ENCODE data around the gene ATF1.
"Not testable (repeated sequence)": the region's sequence is repeated elsewhere in the genome, so short reads cannot be mapped to it uniquely, and the experiment has no call there.

The ATF1 gene

DNA sequence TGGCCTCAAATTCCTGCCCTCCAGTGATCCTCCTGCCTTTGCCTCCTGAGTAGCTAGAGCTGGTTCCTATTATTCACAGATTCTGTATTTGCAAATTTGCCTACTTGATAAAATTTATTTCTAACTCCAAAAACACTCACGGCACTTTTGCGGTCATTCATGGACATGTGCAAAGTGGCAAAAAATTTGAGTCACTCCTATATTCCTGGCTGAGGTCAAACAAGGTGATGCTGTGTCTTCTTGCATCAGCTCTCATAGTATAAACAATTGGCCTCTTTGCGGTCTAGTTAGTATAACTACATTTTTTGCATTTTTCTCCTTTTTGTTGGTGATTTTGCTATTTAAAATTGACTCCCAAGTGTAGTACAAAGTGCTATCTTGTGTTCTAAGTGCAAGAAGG, 24.7 kb downstream of the ATF1 start:
- no peaks in the 10 kb centered on the region for H3K27me3 ChIP-seq (replicated peaks)
- no peaks in the 10 kb centered on the region for H3K36me3 ChIP-seq (replicated peaks)
- no peak overlapping the region for H3K27ac ChIP-seq
- TF ChIP-seq, protein P1, sequence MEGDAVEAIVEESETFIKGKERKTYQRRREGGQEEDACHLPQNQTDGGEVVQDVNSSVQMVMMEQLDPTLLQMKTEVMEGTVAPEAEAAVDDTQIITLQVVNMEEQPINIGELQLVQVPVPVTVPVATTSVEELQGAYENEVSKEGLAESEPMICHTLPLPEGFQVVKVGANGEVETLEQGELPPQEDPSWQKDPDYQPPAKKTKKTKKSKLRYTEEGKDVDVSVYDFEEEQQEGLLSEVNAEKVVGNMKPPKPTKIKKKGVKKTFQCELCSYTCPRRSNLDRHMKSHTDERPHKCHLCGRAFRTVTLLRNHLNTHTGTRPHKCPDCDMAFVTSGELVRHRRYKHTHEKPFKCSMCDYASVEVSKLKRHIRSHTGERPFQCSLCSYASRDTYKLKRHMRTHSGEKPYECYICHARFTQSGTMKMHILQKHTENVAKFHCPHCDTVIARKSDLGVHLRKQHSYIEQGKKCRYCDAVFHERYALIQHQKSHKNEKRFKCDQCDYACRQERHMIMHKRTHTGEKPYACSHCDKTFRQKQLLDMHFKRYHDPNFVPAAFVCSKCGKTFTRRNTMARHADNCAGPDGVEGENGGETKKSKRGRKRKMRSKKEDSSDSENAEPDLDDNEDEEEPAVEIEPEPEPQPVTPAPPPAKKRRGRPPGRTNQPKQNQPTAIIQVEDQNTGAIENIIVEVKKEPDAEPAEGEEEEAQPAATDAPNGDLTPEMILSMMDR (IDR thresholded peaks at IDR 0.05; ENCODE audit: low read depth, low read length, missing control alignments), result no peak
- in situ Hi-C loops (cut with HindIII; ENCODE audit: low pct_ligation_motif_present, low sequenced_read_pairs), result no loop called here
- DNase-seq, result peak; percentile 69
- H3K4me3 ChIP-seq (ENCODE audit: low read depth, low read length), result no peak overlapping the region

GRCh38 chr12:50790081-50790480, 26.2 kb downstream of the ATF1 start:
- no peak for DNase-seq
- no peaks in the 10 kb centered on the region for H3K36me3 ChIP-seq (replicated peaks)
- no peak overlapping the region for H3K4me3 ChIP-seq (ENCODE audit: low read depth, low read length)
- TF ChIP-seq, protein P1 (IDR thresholded peaks at IDR 0.05; ENCODE audit: low read depth, low read length, missing control alignments), result no peak
- in situ Hi-C loops (cut with HindIII; ENCODE audit: low pct_ligation_motif_present, low sequenced_read_pairs), result no loop called here
- no peaks in the 10 kb centered on the region for H3K27me3 ChIP-seq (replicated peaks)
- H3K27ac ChIP-seq, result no peak overlapping the region

- TF ChIP-seq, protein P1 (IDR thresholded peaks at IDR 0.05; ENCODE audit: low read depth, low read length, missing control alignments), result no peak
- no peak for DNase-seq
- no peaks in the 10 kb centered on the region for H3K27me3 ChIP-seq (replicated peaks)
- peaks cover 23% of the 10 kb centered on the region for H3K36me3 ChIP-seq (replicated peaks)
- H3K4me3 ChIP-seq (ENCODE audit: low read depth, low read length), result no peak overlapping the region
- in situ Hi-C loops (cut with HindIII; ENCODE audit: low pct_ligation_motif_present, low sequenced_read_pairs), result no loop called here
- no peak overlapping the region for H3K27ac ChIP-seq
Measured at GRCh38 chr12:50799908-50800307, 36.0 kb downstream of the ATF1 start.

DNA sequence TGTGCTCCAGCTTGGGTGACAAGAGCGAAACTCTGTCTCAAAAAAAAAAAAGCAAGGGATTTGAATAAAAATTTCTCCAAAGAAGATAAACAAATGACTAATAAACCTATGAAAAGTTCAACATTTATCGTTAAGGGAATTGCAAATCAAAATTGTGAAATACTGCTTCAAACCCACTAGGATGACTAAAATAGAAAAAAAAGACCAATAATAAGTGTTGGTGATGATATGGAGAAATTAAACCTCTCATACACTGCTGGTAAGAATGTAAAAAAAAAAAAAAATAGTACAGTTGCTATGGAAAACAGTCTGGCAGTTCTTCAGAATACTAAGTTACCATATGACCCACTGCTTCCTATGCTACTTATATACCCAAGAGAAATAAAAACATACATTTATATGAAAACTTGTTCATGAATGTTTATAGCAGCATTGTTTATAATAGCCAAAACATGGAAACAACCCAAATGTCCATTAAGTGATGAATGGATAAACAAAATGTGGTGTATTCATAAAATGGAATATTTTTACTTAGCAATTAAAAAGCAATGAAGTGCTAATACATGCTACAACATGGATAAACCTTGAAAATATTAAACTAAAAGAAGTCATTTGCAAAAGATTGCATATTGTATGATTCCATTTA, 39.5 kb downstream of the ATF1 start:
- H3K36me3 ChIP-seq (replicated peaks), result peaks cover 13% of the 10 kb centered on the region
- in situ Hi-C loops (cut with HindIII; ENCODE audit: low pct_ligation_motif_present, low sequenced_read_pairs), result no loop called here
- no peaks in the 10 kb centered on the region for H3K27me3 ChIP-seq (replicated peaks)

GRCh38 chr12:50806176-50806575, 42.3 kb downstream of the ATF1 start:
- in situ Hi-C loops (cut with HindIII; ENCODE audit: low pct_ligation_motif_present, low sequenced_read_pairs), result no loop called here
- peaks cover 10% of the 10 kb centered on the region for H3K36me3 ChIP-seq (replicated peaks)
- no peak for DNase-seq

More for the DNA sequence above, 39.5 kb downstream of the ATF1 start:
- no peak overlapping the region for H3K27ac ChIP-seq
- no peak overlapping the region for H3K4me3 ChIP-seq (ENCODE audit: low read depth, low read length)
- no peak for DNase-seq
- TF ChIP-seq, protein P1 (IDR thresholded peaks at IDR 0.05; ENCODE audit: low read depth, low read length, missing control alignments), result no peak

GRCh38 chr12:50809131-50809530, 45.2 kb downstream of the ATF1 start:
- H3K36me3 ChIP-seq (replicated peaks), result peaks cover 14% of the 10 kb centered on the region
- H3K27me3 ChIP-seq (replicated peaks); DNase-seq; H3K4me3 ChIP-seq (ENCODE audit: low read depth, low read length); in situ Hi-C loops (cut with HindIII; ENCODE audit: low pct_ligation_motif_present, low sequenced_read_pairs); H3K27ac ChIP-seq: not testable (repeated sequence)

More at GRCh38 chr12:50806176-50806575, 42.3 kb downstream of the ATF1 start:
- H3K27ac ChIP-seq, result no peak overlapping the region
- no peak overlapping the region for H3K4me3 ChIP-seq (ENCODE audit: low read depth, low read length)
- TF ChIP-seq, protein P1 (IDR thresholded peaks at IDR 0.05; ENCODE audit: low read depth, low read length, missing control alignments), result no peak
- H3K27me3 ChIP-seq (replicated peaks), result no peaks in the 10 kb centered on the region

DNA sequence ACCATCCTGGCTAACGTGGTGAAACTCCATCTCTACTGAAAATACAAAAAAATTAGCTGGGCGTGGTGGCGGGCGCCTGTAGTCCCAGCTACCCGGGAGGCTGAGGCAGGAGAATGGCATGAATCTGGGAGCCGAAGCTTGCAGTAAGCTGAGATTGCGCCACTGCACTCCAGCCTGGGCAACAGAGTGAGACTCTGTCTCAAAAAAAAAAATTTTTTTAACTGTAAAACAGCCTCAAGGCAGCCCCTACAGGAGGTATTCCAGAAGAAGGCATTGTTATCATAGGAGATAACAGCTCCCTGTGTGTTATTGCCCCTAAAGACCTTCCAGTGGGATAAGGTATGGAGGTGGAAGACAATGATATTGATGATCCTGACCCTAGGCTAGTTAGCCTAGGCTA, 51.0 kb downstream of the ATF1 start:
- H3K4me3 ChIP-seq (ENCODE audit: low read depth, low read length); DNase-seq; H3K27me3 ChIP-seq (replicated peaks); in situ Hi-C loops (cut with HindIII; ENCODE audit: low pct_ligation_motif_present, low sequenced_read_pairs); H3K27ac ChIP-seq: not testable (repeated sequence)
- peaks cover 24% of the 10 kb centered on the region for H3K36me3 ChIP-seq (replicated peaks)
